Measurements from ENCODE around the gene ITPR1. TPM values are rescaled to one million over a fixed set of nuclear protein-coding genes. Genes with fewer than 3 reads are reported as not detected.

The ITPR1 gene
- total and polyA plus RNA-seq, 10 of the 15 experiments (the other 5 are each of a cell fraction or from before 2014, with no cell fraction given), result 12.2 to 239 (median 28.4) TPM

DNA sequence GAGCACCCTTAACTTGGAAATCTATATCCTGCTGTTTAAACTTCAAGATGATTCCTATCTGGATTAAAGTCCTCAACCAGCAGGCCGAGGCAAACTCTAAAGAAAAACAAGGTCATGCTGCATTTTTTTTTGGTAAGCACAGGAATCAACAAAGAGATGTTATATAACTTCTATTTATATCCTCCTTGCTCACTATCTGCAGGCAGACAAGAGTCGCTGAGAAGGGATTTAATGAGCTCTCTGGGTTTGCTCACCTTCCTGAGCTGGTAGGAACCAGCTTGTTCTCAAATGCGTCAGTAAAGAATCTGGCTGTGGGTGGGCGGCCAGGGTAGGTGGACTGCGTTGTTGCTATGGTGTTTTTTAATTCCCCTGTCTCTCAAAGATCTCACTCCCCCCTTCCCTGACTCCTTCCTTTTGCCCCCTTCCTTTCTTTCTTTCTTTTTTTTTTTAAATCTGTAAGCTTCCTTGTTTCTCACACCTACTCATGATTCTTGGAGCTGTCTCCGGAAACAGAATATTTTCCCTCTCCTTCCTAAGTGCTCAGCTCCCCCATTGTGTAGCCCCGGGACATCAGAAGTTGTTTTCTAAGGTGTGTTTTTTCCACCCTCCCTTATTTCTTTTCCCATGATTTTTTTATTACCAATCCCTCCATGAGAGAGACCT lies 257.3 kb downstream of the ITPR1 start (continued):
- TF ChIP-seq, protein P1, sequence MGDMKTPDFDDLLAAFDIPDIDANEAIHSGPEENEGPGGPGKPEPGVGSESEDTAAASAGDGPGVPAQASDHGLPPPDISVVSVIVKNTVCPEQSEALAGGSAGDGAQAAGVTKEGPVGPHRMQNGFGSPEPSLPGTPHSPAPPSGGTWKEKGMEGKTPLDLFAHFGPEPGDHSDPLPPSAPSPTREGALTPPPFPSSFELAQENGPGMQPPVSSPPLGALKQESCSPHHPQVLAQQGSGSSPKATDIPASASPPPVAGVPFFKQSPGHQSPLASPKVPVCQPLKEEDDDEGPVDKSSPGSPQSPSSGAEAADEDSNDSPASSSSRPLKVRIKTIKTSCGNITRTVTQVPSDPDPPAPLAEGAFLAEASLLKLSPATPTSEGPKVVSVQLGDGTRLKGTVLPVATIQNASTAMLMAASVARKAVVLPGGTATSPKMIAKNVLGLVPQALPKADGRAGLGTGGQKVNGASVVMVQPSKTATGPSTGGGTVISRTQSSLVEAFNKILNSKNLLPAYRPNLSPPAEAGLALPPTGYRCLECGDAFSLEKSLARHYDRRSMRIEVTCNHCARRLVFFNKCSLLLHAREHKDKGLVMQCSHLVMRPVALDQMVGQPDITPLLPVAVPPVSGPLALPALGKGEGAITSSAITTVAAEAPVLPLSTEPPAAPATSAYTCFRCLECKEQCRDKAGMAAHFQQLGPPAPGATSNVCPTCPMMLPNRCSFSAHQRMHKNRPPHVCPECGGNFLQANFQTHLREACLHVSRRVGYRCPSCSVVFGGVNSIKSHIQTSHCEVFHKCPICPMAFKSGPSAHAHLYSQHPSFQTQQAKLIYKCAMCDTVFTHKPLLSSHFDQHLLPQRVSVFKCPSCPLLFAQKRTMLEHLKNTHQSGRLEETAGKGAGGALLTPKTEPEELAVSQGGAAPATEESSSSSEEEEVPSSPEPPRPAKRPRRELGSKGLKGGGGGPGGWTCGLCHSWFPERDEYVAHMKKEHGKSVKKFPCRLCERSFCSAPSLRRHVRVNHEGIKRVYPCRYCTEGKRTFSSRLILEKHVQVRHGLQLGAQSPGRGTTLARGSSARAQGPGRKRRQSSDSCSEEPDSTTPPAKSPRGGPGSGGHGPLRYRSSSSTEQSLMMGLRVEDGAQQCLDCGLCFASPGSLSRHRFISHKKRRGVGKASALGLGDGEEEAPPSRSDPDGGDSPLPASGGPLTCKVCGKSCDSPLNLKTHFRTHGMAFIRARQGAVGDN (IDR thresholded peaks at IDR 0.05), result peak; percentile 13
- TF ChIP-seq FOXK2 (IDR thresholded peaks at IDR 0.05), result no peak
- TF ChIP-seq, protein P2, sequence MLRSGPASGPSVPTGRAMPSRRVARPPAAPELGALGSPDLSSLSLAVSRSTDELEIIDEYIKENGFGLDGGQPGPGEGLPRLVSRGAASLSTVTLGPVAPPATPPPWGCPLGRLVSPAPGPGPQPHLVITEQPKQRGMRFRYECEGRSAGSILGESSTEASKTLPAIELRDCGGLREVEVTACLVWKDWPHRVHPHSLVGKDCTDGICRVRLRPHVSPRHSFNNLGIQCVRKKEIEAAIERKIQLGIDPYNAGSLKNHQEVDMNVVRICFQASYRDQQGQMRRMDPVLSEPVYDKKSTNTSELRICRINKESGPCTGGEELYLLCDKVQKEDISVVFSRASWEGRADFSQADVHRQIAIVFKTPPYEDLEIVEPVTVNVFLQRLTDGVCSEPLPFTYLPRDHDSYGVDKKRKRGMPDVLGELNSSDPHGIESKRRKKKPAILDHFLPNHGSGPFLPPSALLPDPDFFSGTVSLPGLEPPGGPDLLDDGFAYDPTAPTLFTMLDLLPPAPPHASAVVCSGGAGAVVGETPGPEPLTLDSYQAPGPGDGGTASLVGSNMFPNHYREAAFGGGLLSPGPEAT (IDR thresholded peaks at IDR 0.05; ENCODE audit: low read depth), result peak; percentile 12; the same call in 1 of the 2 replicates
- no peak for TF ChIP-seq GABPA (IDR thresholded peaks at IDR 0.05; ENCODE audit: low read depth)
- TF ChIP-seq CHD4 (IDR thresholded peaks at IDR 0.05), result no peak
- TF ChIP-seq CBX3 (IDR thresholded peaks at IDR 0.05; ENCODE audit: borderline replicate concordance, low read depth), result no peak
- TF ChIP-seq NFYA (IDR thresholded peaks at IDR 0.05; ENCODE audit: borderline replicate concordance, low read depth, low read length), result no peak
- TF ChIP-seq KLF5 (IDR thresholded peaks at IDR 0.05; ENCODE audit: partially characterized antibody), result no peak
- TF ChIP-seq BMI1 (IDR thresholded peaks at IDR 0.05; ENCODE audit: borderline replicate concordance), result peak; percentile 68
- TF ChIP-seq RAD21 (IDR thresholded peaks at IDR 0.05; ENCODE audit: insufficient read depth, low read depth, low read length), result peak; percentile 22; the same call in 1 of the 2 replicates
- TF ChIP-seq, protein P3, sequence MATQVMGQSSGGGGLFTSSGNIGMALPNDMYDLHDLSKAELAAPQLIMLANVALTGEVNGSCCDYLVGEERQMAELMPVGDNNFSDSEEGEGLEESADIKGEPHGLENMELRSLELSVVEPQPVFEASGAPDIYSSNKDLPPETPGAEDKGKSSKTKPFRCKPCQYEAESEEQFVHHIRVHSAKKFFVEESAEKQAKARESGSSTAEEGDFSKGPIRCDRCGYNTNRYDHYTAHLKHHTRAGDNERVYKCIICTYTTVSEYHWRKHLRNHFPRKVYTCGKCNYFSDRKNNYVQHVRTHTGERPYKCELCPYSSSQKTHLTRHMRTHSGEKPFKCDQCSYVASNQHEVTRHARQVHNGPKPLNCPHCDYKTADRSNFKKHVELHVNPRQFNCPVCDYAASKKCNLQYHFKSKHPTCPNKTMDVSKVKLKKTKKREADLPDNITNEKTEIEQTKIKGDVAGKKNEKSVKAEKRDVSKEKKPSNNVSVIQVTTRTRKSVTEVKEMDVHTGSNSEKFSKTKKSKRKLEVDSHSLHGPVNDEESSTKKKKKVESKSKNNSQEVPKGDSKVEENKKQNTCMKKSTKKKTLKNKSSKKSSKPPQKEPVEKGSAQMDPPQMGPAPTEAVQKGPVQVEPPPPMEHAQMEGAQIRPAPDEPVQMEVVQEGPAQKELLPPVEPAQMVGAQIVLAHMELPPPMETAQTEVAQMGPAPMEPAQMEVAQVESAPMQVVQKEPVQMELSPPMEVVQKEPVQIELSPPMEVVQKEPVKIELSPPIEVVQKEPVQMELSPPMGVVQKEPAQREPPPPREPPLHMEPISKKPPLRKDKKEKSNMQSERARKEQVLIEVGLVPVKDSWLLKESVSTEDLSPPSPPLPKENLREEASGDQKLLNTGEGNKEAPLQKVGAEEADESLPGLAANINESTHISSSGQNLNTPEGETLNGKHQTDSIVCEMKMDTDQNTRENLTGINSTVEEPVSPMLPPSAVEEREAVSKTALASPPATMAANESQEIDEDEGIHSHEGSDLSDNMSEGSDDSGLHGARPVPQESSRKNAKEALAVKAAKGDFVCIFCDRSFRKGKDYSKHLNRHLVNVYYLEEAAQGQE (IDR thresholded peaks at IDR 0.05; ENCODE audit: low read depth, low read length), result no peak
- TF ChIP-seq EP300 (IDR thresholded peaks at IDR 0.05; ENCODE audit: borderline replicate concordance in 1 of 2, control insufficient read depth in 1 of 2, low read depth in 2 of 2, low read length in 2 of 2), result peak in 1 of 2 experiments; percentile 39; a peak in 1 of 4 replicates
- no peak for TF ChIP-seq HDAC2 (IDR thresholded peaks at IDR 0.05)
- no peak for TF ChIP-seq ASH2L (IDR thresholded peaks at IDR 0.05; ENCODE audit: borderline replicate concordance, low read depth)
- no peak for TF ChIP-seq KAT2A (conservative IDR thresholded peaks at IDR 0.05; ENCODE audit: control insufficient read depth, low read depth, low read length)
- no peak for TF ChIP-seq TCF7 (IDR thresholded peaks at IDR 0.05; ENCODE audit: borderline replicate concordance)
- TF ChIP-seq, protein P4, sequence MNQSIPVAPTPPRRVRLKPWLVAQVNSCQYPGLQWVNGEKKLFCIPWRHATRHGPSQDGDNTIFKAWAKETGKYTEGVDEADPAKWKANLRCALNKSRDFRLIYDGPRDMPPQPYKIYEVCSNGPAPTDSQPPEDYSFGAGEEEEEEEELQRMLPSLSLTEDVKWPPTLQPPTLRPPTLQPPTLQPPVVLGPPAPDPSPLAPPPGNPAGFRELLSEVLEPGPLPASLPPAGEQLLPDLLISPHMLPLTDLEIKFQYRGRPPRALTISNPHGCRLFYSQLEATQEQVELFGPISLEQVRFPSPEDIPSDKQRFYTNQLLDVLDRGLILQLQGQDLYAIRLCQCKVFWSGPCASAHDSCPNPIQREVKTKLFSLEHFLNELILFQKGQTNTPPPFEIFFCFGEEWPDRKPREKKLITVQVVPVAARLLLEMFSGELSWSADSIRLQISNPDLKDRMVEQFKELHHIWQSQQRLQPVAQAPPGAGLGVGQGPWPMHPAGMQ (IDR thresholded peaks at IDR 0.05; ENCODE audit: borderline replicate concordance), result no peak
- TF ChIP-seq SIX5 (IDR thresholded peaks at IDR 0.05; ENCODE audit: low read depth, low read length, severe bottlenecking), result no peak
- TF ChIP-seq MYC (IDR thresholded peaks at IDR 0.05; ENCODE audit: insufficient read depth, insufficient read length, insufficient replicate concordance, low read length, severe bottlenecking), result no peak

Data from GM12878 (cell line).